Measurements from ENCODE around the gene CYYR1. TPM values are rescaled to one million over a fixed set of nuclear protein-coding genes. Genes with fewer than 3 reads are reported as not detected.
A peak's percentile ranks its signal among the peaks of the same experiment; 100 is the strongest.

The CYYR1 gene
- total RNA-seq, 1 donor from 2014 or later, result 24.7 TPM

- intact Hi-C loops (cut with DNase I), result no loop called here
- DNase-seq, result no peak
- peak; percentile 27 for ATAC-seq (ENCODE audit: poor library complexity)
Measured at GRCh38 chr21:26448751-26449150, 124.3 kb downstream of the CYYR1 start.

GRCh38 chr21:26447932-26448475, 125.1 kb downstream of the CYYR1 start:
- intact Hi-C loops (cut with DNase I), result no loop called here
- DNase-seq (no peak), ATAC-seq (ENCODE audit: poor library complexity) (no peak)

- intact Hi-C loops (cut with DNase I), result no loop called here
- DNase-seq, result no peak
- peak; percentile 20 for ATAC-seq (ENCODE audit: poor library complexity)
Measured at GRCh38 chr21:26445440-26445839, 127.6 kb downstream of the CYYR1 start.

GRCh38 chr21:26444646-26445045, 128.4 kb downstream of the CYYR1 start:
- ATAC-seq (ENCODE audit: poor library complexity) (no peak), DNase-seq (no peak)
- intact Hi-C loops (cut with DNase I), result no loop called here

- intact Hi-C loops (cut with DNase I), result no loop called here
- ATAC-seq (ENCODE audit: poor library complexity) (no peak), DNase-seq (no peak)
Measured at GRCh38 chr21:26443867-26444266, 129.2 kb downstream of the CYYR1 start.

GRCh38 chr21:26443291-26443690, 129.8 kb downstream of the CYYR1 start:
- DNase-seq (no peak), ATAC-seq (ENCODE audit: poor library complexity) (no peak)
- intact Hi-C loops (cut with DNase I), result no loop called here

GRCh38 chr21:26441149-26441548, 131.9 kb downstream of the CYYR1 start:
- intact Hi-C loops (cut with DNase I), result no loop called here
- DNase-seq (no peak), ATAC-seq (ENCODE audit: poor library complexity) (no peak)

- no peak for DNase-seq
- no peak for ATAC-seq (ENCODE audit: poor library complexity)
- intact Hi-C loops (cut with DNase I), result no loop called here
Measured at GRCh38 chr21:26438976-26439375, 134.1 kb downstream of the CYYR1 start.

- ATAC-seq (ENCODE audit: poor library complexity) (no peak), DNase-seq (no peak)
- intact Hi-C loops (cut with DNase I), result no loop called here
Measured at GRCh38 chr21:26437326-26438009, 135.6 kb downstream of the CYYR1 start.

- intact Hi-C loops (cut with DNase I), result no loop called here
- ATAC-seq (ENCODE audit: poor library complexity), result no peak
- no peak for DNase-seq
Measured at GRCh38 chr21:26433386-26433785, 139.7 kb downstream of the CYYR1 start.

GRCh38 chr21:26432410-26432809, 140.7 kb downstream of the CYYR1 start:
- intact Hi-C loops (cut with DNase I), result no loop called here
- DNase-seq, result no peak
- ATAC-seq (ENCODE audit: poor library complexity), result no peak

- ATAC-seq (ENCODE audit: poor library complexity), result no peak
- no peak for DNase-seq
- intact Hi-C loops (cut with DNase I), result no loop called here
Measured at GRCh38 chr21:26425576-26425975, 147.5 kb downstream of the CYYR1 start.

- no peak for DNase-seq
- intact Hi-C loops (cut with DNase I), result no loop called here
- ATAC-seq (ENCODE audit: poor library complexity), result no peak
Measured at GRCh38 chr21:26423511-26423910, 149.6 kb downstream of the CYYR1 start.

GRCh38 chr21:26422706-26423105, 150.4 kb downstream of the CYYR1 start:
- no peak for ATAC-seq (ENCODE audit: poor library complexity)
- intact Hi-C loops (cut with DNase I), result no loop called here

GRCh38 chr21:26422138-26422537, 150.9 kb downstream of the CYYR1 start:
- ATAC-seq (ENCODE audit: poor library complexity) (no peak), DNase-seq (no peak)
- intact Hi-C loops (cut with DNase I), result no loop called here

More at GRCh38 chr21:26422706-26423105, 150.4 kb downstream of the CYYR1 start:
- DNase-seq, result no peak

- intact Hi-C loops (cut with DNase I), result no loop called here
- no peak for ATAC-seq (ENCODE audit: poor library complexity)
- no peak for DNase-seq
Measured at GRCh38 chr21:26421724-26422123, 151.4 kb downstream of the CYYR1 start.
